AG09319 (cell line): ENCODE results near the gene KATNAL2.

ENCODE experiments used
- DNase-seq: peaks from one replicate; pipeline ENCODE4 v3.0.0-alpha.2; 2010; ENCODE audit warnings: low read depth; ENCODE audit errors: extremely low read depth
- TF ChIP-seq, protein P1 (sequence below): IDR thresholded peaks from 2 replicates; pipeline ENCODE4 v1.5.1; 2011; ENCODE audit warnings: low read depth, mild to moderate bottlenecking, inconsistent platforms, low read length, moderate library complexity

The KATNAL2 gene

DNA sequence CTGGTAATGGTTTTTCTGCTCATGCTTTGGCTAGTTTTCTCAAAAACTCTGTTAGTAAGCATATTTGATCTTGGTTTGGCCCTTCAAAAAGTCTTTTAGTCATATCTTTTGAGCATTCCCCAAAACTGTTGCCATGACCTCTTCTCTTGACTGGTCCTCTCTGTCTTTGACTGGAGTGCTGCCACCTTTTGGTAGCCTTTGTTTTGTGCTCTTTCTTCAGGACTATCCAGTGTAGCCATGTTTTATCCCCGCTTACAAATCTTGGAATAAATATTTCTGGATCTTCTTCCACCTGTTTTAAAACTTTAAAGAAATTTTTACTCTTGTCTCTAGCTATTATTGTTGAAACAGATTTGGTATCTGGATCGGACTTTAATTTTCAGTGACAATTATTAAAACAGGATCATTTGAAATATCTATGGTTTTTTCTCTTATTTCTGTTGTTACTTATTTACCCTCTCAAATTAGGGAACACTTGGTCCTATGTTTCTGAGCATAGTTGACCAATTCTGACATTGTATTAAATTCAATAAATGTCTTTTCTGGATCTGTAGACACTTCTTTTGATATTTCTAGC is 119.0 kb downstream of the KATNAL2 start:
- no peak for DNase-seq
- TF ChIP-seq, protein P1, sequence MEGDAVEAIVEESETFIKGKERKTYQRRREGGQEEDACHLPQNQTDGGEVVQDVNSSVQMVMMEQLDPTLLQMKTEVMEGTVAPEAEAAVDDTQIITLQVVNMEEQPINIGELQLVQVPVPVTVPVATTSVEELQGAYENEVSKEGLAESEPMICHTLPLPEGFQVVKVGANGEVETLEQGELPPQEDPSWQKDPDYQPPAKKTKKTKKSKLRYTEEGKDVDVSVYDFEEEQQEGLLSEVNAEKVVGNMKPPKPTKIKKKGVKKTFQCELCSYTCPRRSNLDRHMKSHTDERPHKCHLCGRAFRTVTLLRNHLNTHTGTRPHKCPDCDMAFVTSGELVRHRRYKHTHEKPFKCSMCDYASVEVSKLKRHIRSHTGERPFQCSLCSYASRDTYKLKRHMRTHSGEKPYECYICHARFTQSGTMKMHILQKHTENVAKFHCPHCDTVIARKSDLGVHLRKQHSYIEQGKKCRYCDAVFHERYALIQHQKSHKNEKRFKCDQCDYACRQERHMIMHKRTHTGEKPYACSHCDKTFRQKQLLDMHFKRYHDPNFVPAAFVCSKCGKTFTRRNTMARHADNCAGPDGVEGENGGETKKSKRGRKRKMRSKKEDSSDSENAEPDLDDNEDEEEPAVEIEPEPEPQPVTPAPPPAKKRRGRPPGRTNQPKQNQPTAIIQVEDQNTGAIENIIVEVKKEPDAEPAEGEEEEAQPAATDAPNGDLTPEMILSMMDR = peak; percentile 47

DNA sequence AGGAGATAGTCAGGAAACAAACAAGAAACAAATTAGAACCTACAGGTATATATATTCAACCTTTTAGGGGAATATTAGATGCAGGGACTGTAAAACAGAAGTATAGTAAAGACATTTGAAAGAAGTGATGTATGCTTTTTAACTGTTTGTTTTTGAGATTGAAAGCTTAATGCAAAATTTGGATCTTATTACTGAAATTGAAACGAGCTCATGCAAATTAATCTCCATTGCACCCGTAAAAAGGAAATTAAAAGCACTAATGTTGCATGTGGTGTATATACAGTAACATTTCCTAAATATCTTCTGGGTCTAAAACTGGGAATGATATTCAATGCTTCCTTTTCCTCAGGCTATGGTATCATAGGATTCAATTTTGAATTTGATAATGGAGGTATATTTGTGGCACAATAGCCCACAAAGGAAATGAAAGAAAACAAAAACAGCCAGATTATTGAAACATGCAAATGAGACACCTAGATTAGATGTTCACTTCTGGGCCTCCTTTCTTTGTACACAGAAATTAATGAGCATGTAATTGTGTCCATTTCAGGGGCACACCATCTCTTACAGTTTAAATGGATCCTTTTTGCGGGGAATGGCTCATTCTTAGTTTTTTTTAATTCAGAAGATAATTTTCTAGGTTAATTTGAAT is 119.7 kb downstream of the KATNAL2 start:
- DNase-seq = no peak
- TF ChIP-seq, protein P1 = no peak

DNA sequence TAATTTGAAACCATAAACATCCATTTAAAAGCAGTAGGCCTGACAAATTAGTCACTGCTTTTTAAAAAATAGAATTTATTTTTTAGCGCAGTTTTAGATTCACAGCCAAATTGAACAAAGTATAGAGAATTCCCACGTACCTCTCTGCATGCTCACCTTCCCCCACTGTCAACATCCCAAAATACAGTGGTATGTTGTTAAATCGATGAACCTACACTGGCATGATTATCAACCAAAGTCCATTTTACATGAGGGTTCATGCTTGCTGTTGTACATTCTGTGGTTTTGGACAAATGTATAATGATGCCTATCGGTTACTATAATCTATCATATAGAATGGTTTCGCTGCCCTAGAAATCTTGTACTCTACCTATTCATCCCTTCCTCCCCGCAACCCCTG is 123.6 kb downstream of the KATNAL2 start:
- TF ChIP-seq, protein P1 = no peak
- no peak for DNase-seq

DNA sequence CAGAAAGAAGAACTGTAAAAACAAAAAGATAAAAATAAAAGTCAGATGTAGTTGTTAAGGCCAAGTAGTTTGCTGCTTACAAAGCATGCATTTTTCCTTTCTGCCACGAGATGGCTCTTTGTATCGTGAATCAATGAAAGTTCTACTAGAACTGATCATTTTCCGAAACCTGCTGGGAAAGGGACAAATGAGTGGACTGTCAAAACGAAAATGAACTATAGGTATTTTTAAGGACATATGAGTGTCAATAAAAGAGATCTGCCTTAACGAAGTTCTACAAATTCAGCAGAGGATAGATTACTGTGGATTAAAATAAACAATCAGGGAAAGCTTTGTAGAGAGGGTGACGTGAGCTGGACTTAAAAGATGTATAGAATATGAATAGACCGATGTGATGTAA is 133.1 kb downstream of the KATNAL2 start:
- peak; percentile 19 for DNase-seq

DNA sequence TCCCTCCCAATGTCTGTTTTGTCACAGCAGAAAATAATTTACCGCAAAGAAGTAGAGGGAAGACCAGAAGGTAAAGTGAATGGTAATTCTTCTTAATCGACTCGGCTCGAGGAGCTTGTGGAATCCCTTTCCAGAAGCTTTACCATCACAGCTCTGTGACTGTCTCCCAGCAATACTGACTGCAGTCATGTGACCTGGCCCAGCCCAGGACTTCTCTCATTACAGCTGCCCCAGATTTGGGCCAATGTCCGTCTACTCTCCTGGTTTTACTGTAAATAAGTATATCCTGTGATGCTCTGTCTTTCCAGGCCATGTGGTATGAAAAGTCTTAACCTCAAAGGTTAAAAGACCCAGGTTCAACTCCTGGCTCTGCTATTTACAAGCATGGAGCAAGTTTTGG is 137.0 kb downstream of the KATNAL2 start:
- TF ChIP-seq, protein P1 = no peak
- no peak for DNase-seq

More for the DNA sequence above, 133.1 kb downstream of the KATNAL2 start:
- TF ChIP-seq, protein P1 = peak; percentile 78

DNA sequence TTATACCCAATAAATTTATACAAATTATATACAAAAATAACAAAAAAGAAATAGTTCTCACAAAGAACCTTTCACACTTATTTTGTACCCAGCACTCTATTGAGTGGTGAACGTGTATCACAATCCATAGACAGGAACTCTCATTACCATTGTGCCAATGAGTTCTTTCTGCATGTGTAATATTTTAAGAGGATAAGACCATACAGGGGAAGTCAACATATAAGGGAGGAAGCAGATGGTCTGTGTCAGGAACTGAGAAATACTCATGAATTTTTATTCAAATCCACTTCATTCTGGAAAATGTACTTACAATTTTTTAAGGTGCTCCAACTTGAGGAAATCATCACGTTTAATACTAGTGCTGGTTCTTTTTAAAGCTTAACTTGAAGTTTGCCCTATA is 145.1 kb downstream of the KATNAL2 start:
- no peak for DNase-seq
- TF ChIP-seq, protein P1 = no peak

DNA sequence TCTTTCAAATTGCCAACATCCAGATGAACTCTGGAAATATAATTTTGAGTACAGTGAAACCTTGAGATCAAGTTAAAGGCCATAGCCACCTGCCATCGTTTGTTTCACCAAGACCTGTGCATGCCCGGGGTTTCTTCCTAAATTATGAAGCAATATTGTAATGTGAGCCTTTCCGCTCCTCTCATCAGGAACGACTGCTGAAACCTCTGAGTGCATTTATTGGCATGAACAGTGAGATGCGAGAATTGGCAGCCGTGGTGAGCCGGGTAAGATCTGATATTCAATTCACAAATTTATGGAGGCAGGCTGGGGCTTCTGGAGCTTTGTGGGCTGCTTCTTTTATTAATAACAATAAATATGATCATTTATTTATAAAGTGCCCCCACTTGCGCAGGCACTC is 145.7 kb downstream of the KATNAL2 start:
- no peak for DNase-seq
- TF ChIP-seq, protein P1 = no peak
